H9 (cell line): ENCODE results near the gene TSSC4. TPM values are rescaled to one million over a fixed set of nuclear protein-coding genes. Genes with fewer than 3 reads are reported as not detected.

Source experiments
- DNase-seq: peaks from one replicate; pipeline ENCODE4 v3.0.0-alpha.2; 2017
- H2AFZ ChIP-seq: one replicate; pipeline ENCODE4 v1.6.1; 2013; ENCODE audit warnings: mild to moderate bottlenecking, low read length, control low read depth, moderate library complexity
- H2AK5ac ChIP-seq: 2 replicates; pipeline ENCODE4 v1.6.1; 2013; ENCODE audit warnings: low read length, control low read depth, mixed read lengths; ENCODE audit not compliant: insufficient read length
- H2BK120ac ChIP-seq: one replicate; pipeline ENCODE4 v1.6.1; 2013; ENCODE audit warnings: low read depth, mild to moderate bottlenecking, low read length, control low read depth, inconsistent platforms; ENCODE audit not compliant: poor library complexity, severe bottlenecking
- H2BK12ac ChIP-seq: 2 replicates; pipeline ENCODE4 v1.6.1; 2013; ENCODE audit warnings: low read length, control low read depth, mixed read lengths, low read depth; ENCODE audit not compliant: insufficient read length
- H2BK15ac ChIP-seq: 2 replicates; pipeline ENCODE4 v1.6.1; 2013; ENCODE audit warnings: low read depth, low read length, control low read depth
- H2BK20ac ChIP-seq: one replicate; pipeline ENCODE4 v1.6.1; 2013; ENCODE audit warnings: low read depth, mild to moderate bottlenecking, low read length, control low read depth, inconsistent platforms; ENCODE audit not compliant: poor library complexity, severe bottlenecking
- H2BK5ac ChIP-seq: 2 replicates; pipeline ENCODE4 v1.6.1; 2013; ENCODE audit warnings: low read length, control low read depth, mixed read lengths; ENCODE audit not compliant: insufficient read length
- H3K14ac ChIP-seq: 2 replicates; pipeline ENCODE4 v1.6.1; 2013; ENCODE audit warnings: low read length, control low read depth; ENCODE audit not compliant: insufficient read depth
- H3K18ac ChIP-seq: 2 replicates; pipeline ENCODE4 v1.6.1; 2013; ENCODE audit warnings: low read depth, mild to moderate bottlenecking, mixed read lengths, low read length, control low read depth; ENCODE audit not compliant: insufficient read length
- H3K23ac ChIP-seq: 2 replicates; pipeline ENCODE4 v1.6.1; 2013; ENCODE audit warnings: low read length, control low read depth, mixed read lengths, low read depth; ENCODE audit not compliant: insufficient read length
- H3K23me2 ChIP-seq: 2 replicates; pipeline ENCODE4 v1.6.1; 2013; ENCODE audit warnings: low read depth, mild to moderate bottlenecking, mixed read lengths, low read length, control low read depth; ENCODE audit not compliant: insufficient read length, poor library complexity, severe bottlenecking
- H3K27ac ChIP-seq: 2 replicates; pipeline ENCODE4 v1.5.1; 2013; ENCODE audit warnings: low read length, control low read depth, mixed read lengths, low read depth; ENCODE audit not compliant: insufficient read length
- H3K27me3 ChIP-seq: 2 replicates; pipeline ENCODE4 v1.6.1; 2013; ENCODE audit warnings: low read length, control low read depth, inconsistent platforms; ENCODE audit not compliant: insufficient read depth
- H3K4ac ChIP-seq: 2 replicates; pipeline ENCODE4 v1.6.1; 2013; ENCODE audit warnings: low read depth, mild to moderate bottlenecking, control low read depth, inconsistent platforms, low read length, moderate library complexity
- H3K4me1 ChIP-seq: 2 replicates; pipeline ENCODE4 v1.6.1; 2013; ENCODE audit warnings: low read length, control low read depth, inconsistent platforms; ENCODE audit not compliant: insufficient read depth
- H3K4me2 ChIP-seq: 2 replicates; pipeline ENCODE4 v1.6.1; 2013; ENCODE audit warnings: low read length, control low read depth, mixed read lengths; ENCODE audit not compliant: insufficient read length, insufficient read depth
- H3K56ac ChIP-seq: 2 replicates; pipeline ENCODE4 v1.6.1; 2013; ENCODE audit warnings: low read depth, mild to moderate bottlenecking, mixed read lengths, low read length, control low read depth; ENCODE audit not compliant: insufficient read length
- H3K79me1 ChIP-seq: 2 replicates; pipeline ENCODE4 v1.6.1; 2013; ENCODE audit warnings: low read depth, mild to moderate bottlenecking, moderate library complexity, low read length, control low read depth, inconsistent platforms; ENCODE audit not compliant: insufficient read depth, poor library complexity, severe bottlenecking
- H3K79me2 ChIP-seq: 2 replicates; pipeline ENCODE4 v1.6.1; 2013; ENCODE audit warnings: low read length, control low read depth, inconsistent platforms; ENCODE audit not compliant: insufficient read depth
- H3K9ac ChIP-seq: 2 replicates; pipeline ENCODE4 v1.6.1; 2013; ENCODE audit warnings: low read length, control low read depth, mixed read lengths; ENCODE audit not compliant: insufficient read length; ENCODE audit errors: extremely low read depth
- H3K9me3 ChIP-seq: one replicate; pipeline ENCODE4 v1.6.1; 2013; ENCODE audit warnings: low read depth, low read length, inconsistent platforms; ENCODE audit not compliant: control insufficient read depth
- H3T11ph ChIP-seq: one replicate; pipeline ENCODE4 v1.6.1; 2013; ENCODE audit warnings: mild to moderate bottlenecking, low read length, control low read depth, inconsistent platforms
- H4K20me1 ChIP-seq: one replicate; pipeline ENCODE4 v1.6.1; 2013; ENCODE audit not compliant: control insufficient read depth, insufficient read length, insufficient read depth
- H4K5ac ChIP-seq: 2 replicates; pipeline ENCODE4 v1.6.1; 2013; ENCODE audit warnings: low read depth, mild to moderate bottlenecking, mixed read lengths, low read length, control low read depth; ENCODE audit not compliant: insufficient read length
- H4K8ac ChIP-seq: replicated peaks from 2 replicates; pipeline ENCODE4 v1.6.1; 2013; ENCODE audit warnings: low read length, control low read depth, mixed read lengths, low read depth; ENCODE audit not compliant: insufficient read length
- H4K91ac ChIP-seq: 2 replicates; pipeline ENCODE4 v1.6.1; 2013; ENCODE audit warnings: low read depth, mild to moderate bottlenecking, moderate library complexity, mixed read lengths, low read length, control low read depth; ENCODE audit not compliant: insufficient read length
- H3K27ac Mint-ChIP-seq, 3 experiments: 2 replicates in 2 of 3; 3 replicates in 1 of 3; pipeline ENCODE4 v1.8.0; 2020 to 2021; ENCODE audit warnings: mixed read lengths in 3 of 3, mild to moderate bottlenecking in 1 of 3, moderate library complexity in 1 of 3
- H3K27me3 Mint-ChIP-seq: 2 replicates; pipeline ENCODE4 v1.8.0; 2021; ENCODE audit warnings: low read depth, mild to moderate bottlenecking, moderate library complexity, mixed read lengths
- H3K36me3 Mint-ChIP-seq, 3 experiments: 2 replicates in 2 of 3; 3 replicates in 1 of 3; pipeline ENCODE4 v1.8.0; 2020 to 2021; ENCODE audit warnings: low read depth in 3 of 3, mixed read lengths in 3 of 3; ENCODE audit not compliant: insufficient read depth in 1 of 3
- H3K4me1 Mint-ChIP-seq, 2 experiments: 2 replicates each; pipeline ENCODE4 v1.8.0; 2020; ENCODE audit warnings: mixed read lengths in 2 of 2
- H3K4me3 Mint-ChIP-seq, 2 experiments: 2 replicates in 1 of 2; 3 replicates in 1 of 2; pipeline ENCODE4 v1.8.0; 2020 to 2021; ENCODE audit warnings: mild to moderate bottlenecking in 2 of 2, mixed read lengths in 2 of 2, moderate library complexity in 1 of 2
- H3K9me3 Mint-ChIP-seq, 2 experiments: 2 replicates in 1 of 2; 3 replicates in 1 of 2; pipeline ENCODE4 v1.8.0; 2020; ENCODE audit warnings: mild to moderate bottlenecking in 2 of 2, mixed read lengths in 2 of 2, moderate library complexity in 1 of 2
- WGBS: extraction: QIAGEN DNeasy Blood & Tissue Kit; methylation state at CpG from one replicate; pipeline ENCODE4 v1.1.7; 2013; ENCODE audit warnings: missing lambda C conversion rate, low lambda C conversion rate, mixed read lengths; ENCODE audit not compliant: insufficient read length; ENCODE audit errors: extremely low coverage; 5-methylcytosine and 5-hydroxymethylcytosine counted together
- total RNA-seq: library from RNA; stranded (reverse); gene quantifications from 2 replicates; pipeline ENCODE4 v1.2.1, GENCODE V29; 2021
- TF ChIP-seq, protein P1 (sequence below): fragments of 200-600 bp; sonication (generic); conservative IDR thresholded peaks from 3 replicates; pipeline ENCODE4 v1.8.0; 2021; ENCODE audit warnings: antibody characterized with exemption, mild to moderate bottlenecking

TSSC4 gene
- total RNA-seq, 1 experiment from 2014 or later, result 51.0 TPM

GRCh38 chr11:2361565-2361964 lies 39.0 kb upstream of the TSSC4 start:
- H2AFZ ChIP-seq, result no peak overlapping the region
- no peak overlapping the region for H3K27ac ChIP-seq
- H3K4me2 ChIP-seq, result no peak overlapping the region
- H3K4me3 Mint-ChIP-seq, result no peak overlapping the region
- H3K14ac ChIP-seq, result no peak overlapping the region
- H3K27me3 Mint-ChIP-seq, result peaks cover 12% of the 10 kb centered on the region
- H2BK15ac ChIP-seq, result no peak overlapping the region
- peaks cover 3 to 5% of the 10 kb centered on the region in 2 experiments for H3K9me3 Mint-ChIP-seq
- H4K20me1 ChIP-seq, result no peaks in the 10 kb centered on the region
- no peak overlapping the region for H2BK20ac ChIP-seq
- H3K4me1 ChIP-seq, result no peaks in the 10 kb centered on the region
- WGBS, result no CpG with 5 or more reads among the region's 9 CpGs
- H3K23me2 ChIP-seq, result no peaks in the 10 kb centered on the region
- 0 out of 4 replicates have a peak, but pooled peaks cover 0 to 2% of the 10 kb centered on the region in 2 experiments for H3K4me1 Mint-ChIP-seq
- H2AK5ac ChIP-seq, result no peak overlapping the region
- H3T11ph ChIP-seq, result no peak overlapping the region
- TF ChIP-seq, protein P1, sequence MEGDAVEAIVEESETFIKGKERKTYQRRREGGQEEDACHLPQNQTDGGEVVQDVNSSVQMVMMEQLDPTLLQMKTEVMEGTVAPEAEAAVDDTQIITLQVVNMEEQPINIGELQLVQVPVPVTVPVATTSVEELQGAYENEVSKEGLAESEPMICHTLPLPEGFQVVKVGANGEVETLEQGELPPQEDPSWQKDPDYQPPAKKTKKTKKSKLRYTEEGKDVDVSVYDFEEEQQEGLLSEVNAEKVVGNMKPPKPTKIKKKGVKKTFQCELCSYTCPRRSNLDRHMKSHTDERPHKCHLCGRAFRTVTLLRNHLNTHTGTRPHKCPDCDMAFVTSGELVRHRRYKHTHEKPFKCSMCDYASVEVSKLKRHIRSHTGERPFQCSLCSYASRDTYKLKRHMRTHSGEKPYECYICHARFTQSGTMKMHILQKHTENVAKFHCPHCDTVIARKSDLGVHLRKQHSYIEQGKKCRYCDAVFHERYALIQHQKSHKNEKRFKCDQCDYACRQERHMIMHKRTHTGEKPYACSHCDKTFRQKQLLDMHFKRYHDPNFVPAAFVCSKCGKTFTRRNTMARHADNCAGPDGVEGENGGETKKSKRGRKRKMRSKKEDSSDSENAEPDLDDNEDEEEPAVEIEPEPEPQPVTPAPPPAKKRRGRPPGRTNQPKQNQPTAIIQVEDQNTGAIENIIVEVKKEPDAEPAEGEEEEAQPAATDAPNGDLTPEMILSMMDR, result no peak
- H3K23ac ChIP-seq, result no peak overlapping the region
- H3K79me1 ChIP-seq, result no peaks in the 10 kb centered on the region
- no peak overlapping the region for H4K91ac ChIP-seq
- no peak overlapping the region for H4K8ac ChIP-seq
- H3K56ac ChIP-seq, result no peak overlapping the region
- H3K4ac ChIP-seq, result no peak overlapping the region
- H3K18ac ChIP-seq, result no peak overlapping the region
- no peak for DNase-seq
- H2BK120ac ChIP-seq, result no peak overlapping the region
- H2BK12ac ChIP-seq, result no peak overlapping the region
- H3K9me3 ChIP-seq, result no peaks in the 10 kb centered on the region
- no peaks in the 10 kb centered on the region for H3K79me2 ChIP-seq
- no peak overlapping the region for H2BK5ac ChIP-seq
- H4K5ac ChIP-seq, result no peak overlapping the region
- peak overlapping the region in 1 of 3 experiments; percentile 28; a peak in 1 of 7 replicates for H3K27ac Mint-ChIP-seq
- no peak overlapping the region for H3K9ac ChIP-seq
- H3K27me3 ChIP-seq, result no peaks in the 10 kb centered on the region
- H3K36me3 Mint-ChIP-seq, result peaks cover 2% of the 10 kb centered on the region in 3 experiments; a peak in 2 of 7 replicates
